SH-SY5Y (cell line): ENCODE measurements around the gene LEKR1.

Experiments
- GATA2 ChIP-seq: IDR thresholded peaks from 2 replicates; pipeline ENCODE4 v1.6.1; 2011; ENCODE audit warnings: mild to moderate bottlenecking, low read depth, low read length
- GATA3 ChIP-seq: IDR thresholded peaks from 2 replicates; pipeline ENCODE4 v1.6.1; 2011; ENCODE audit warnings: low read depth, mild to moderate bottlenecking, low read length, moderate library complexity

Gene LEKR1

DNA sequence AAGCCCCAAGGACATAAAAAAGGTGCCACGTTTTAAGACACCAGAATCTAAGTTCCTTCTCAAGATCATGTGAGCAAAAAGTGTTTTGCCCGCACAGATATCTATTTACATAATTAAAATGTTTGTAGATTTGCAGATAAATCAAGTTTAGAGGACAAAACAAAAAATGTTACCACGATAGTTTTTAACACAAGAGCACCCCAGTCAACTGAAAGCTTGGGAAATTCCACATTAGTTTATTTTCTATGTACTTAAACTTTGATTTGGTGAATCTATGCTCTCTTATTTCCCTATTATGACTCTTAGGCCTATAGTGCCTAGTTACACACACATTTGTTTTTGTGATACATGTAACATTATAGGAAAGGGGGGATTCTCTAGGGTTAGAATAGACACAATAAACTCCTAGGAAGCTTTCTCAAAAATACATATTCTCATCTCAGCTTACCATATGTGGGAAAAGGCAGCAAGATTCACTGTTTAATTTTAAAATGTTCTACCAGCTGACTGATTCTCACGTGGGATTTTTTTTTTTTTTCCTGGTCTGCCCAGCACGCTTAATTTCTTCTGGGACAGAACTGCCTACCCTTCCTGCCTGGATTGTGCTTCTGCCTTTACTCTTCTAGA, 8.4 kb upstream of the LEKR1 start:
- TF ChIP-seq GATA3 (no peak), GATA2 (no peak)

DNA sequence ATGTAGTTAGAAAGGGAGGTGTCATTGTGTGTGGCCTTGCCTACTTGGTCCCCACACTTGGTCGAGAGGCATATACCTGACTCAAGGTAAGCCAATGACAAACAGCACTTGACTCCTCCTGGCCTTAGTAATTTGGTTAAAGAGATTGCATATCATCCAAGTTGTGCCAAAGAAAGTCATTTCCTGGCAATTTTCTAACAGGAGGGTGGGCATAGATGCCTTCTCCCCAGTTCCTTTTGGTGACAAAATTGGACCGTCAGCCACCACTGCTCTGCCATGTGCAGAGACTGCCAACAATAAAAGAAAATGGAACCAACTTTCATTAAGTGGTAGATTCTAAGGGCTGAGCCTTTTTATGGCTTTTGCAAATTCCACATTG, 7.9 kb upstream of the LEKR1 start:
- TF ChIP-seq GATA2 (no peak), GATA3 (no peak)

DNA sequence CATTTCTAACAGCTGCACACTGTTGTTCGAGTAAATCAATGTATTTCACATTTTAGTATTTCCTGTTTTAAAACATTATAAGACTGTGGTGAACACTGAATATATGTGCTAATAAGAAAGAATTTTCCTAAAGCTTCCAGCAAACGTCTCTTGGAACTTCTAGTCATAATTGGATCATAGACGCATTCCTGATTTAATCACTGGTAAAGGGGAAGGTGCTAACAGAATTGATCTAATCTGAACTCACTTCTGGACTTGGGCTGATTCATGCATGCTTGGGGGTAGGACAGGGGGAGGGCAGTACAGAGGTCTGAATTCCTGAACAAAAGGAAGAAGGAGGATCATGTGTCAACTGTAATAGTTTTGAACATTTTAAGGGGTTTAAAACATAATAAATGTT, 7.3 kb upstream of the LEKR1 start:
- TF ChIP-seq GATA2 (no peak), GATA3 (no peak)

DNA sequence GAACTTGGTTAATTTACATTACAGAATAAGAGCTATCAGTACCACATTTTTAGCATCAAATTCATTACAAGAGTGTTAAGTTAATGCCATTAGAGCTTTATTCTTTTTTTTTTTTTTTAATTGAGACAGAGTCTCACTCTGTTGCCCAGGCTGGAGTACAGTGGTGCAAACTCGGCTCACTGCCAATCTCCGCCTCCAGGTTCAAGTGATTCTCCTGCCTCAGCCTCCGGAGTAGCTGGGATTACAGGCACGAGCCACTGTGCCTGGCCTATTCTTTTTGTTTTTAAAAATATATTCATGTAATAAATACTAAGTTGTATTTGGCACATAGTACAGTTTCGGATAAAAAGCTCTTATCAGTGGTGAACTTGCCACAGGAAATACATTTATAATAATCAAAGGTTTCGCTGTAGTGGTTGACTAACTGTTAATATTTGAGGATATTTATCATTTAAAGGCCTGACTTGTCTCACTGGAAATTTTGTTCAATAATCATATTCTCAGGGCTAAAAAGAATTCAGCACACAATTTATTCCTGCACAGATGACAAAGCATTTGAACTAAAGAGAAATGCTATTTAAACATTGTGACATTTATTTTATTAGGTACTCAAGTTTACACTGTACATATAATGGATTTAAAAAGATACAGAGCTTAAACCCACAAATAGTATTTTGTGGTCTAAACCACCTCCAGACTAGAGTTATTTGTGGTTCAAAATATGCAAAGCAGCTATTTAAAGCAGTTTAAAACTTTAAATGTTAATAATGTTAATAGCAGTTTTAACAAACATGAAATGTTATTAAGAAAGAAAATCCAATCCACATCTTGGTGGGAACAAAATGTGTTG, 6.1 kb upstream of the LEKR1 start:
- no peak for TF ChIP-seq GATA2
- TF ChIP-seq GATA3: no peak

DNA sequence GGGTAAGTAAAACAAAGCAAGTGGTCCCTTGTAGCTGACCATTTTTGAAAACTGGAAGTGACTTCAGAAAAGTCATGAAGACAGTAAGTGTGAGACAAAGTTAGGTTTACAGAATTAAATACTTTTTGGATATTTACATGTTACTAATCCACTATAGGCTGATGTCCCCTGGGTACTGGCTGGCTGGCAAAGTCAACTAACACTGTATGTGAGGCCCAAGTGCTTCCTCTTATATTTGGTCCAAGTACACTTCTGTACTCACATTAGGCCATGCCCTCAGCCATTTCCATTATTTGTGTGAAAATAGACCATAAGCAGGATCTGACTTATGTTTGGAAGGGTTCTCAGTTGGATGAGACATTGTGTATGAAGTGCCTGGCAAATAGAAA, 5.5 kb upstream of the LEKR1 start:
- TF ChIP-seq GATA2: no peak
- no peak for TF ChIP-seq GATA3

DNA sequence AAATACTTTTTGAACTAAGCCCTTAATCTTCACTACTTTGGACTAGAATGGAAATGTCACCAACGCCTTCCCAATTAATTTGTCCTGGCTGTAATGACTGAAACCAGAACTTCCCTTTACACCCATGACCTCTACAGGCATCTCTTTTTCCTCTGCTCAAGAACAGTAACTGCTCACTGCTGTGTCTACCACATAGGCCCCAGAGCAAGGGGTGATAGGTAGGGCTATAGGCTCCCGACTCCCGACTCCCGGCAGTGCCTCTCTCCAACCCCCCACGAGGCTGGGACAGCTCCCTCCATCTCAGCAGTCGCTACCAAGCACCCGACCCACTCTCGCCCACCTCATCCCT, 384 bp upstream of the LEKR1 start:
- TF ChIP-seq GATA2: no peak
- TF ChIP-seq GATA3: no peak

DNA sequence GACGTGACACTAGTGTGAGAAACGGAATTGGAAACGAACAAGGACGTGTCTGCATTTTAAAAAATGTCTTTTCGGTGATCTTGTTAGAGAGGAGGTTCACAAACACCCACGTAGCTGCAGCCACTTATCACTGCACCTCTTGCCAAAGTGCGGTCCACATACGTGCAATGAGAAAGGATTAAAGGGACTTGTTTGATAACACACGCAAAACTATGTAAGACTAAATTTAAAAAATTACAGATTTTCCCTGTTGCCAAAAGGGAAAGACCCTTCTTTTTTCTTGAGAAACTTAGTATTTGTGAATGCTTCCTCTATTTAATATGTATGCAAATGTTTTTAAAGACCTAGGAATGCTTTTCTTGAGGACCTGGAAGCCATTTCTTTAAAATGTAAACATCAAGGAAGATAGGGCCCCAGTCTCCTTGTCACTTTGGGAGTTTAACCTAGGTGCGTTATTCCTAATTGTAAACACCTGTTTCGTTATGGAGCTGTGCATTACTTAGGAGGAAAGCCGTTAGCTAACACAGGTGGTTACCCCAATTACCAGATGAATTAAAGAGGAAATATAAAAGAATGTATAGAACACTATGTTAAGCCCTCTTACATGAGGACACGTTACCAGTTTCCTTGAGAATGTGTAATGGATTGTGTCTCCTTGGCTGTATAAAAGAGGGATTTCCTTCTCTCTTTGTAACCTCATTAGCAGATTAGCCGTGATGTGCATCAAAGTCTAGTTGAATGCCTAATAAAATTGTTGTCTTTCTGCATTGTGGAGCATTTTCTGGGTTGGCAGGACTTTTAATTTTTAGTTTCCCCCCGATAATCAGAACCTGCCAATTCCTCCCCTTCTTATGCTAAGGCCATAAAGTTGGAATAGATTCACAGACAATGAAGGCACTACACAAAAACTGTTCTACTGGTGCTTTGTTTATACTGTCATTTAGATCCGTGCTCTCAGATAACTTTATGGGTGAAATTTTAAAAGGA, 1.0 kb downstream of the LEKR1 start:
- TF ChIP-seq GATA2 (no peak), GATA3 (no peak)

DNA sequence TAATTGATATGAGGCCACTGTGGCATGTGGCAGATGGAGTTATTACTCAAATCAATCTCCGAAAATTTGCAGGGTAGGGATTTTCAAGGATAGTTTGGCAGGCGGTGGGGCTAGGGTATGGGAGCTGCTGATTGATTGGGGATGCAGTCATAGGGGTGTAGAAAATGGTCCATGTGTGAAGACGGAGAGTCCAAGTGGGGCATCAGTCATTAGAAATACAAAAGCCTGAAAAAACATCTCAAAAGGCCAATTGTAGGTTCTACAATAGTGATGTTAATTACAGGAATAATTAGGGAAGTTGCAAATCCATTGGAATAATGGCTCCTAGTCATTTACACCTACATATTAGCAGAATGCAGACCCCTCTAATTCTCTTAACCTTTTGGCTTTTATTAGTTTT, 4.9 kb downstream of the LEKR1 start:
- no peak for TF ChIP-seq GATA2
- no peak for TF ChIP-seq GATA3

DNA sequence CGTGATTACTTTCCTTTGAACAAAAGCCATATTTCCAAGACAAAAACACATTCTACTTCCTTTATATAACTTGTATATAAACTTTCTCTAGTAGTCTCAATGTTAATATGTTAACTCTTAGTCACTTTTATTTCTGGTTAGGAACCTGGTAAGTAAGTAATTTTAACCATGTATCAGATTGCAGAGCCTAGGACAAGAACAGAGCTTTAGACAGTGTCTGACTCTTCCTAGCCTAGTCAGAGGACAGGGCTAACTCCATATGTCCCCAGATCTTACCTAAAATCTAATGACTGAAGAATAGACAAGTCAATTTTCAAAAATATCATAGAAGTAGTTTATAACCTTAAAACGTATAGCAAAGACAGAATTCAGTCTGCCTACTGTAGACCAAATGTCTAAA, 8.3 kb downstream of the LEKR1 start:
- TF ChIP-seq GATA2 (no peak), GATA3 (no peak)

DNA sequence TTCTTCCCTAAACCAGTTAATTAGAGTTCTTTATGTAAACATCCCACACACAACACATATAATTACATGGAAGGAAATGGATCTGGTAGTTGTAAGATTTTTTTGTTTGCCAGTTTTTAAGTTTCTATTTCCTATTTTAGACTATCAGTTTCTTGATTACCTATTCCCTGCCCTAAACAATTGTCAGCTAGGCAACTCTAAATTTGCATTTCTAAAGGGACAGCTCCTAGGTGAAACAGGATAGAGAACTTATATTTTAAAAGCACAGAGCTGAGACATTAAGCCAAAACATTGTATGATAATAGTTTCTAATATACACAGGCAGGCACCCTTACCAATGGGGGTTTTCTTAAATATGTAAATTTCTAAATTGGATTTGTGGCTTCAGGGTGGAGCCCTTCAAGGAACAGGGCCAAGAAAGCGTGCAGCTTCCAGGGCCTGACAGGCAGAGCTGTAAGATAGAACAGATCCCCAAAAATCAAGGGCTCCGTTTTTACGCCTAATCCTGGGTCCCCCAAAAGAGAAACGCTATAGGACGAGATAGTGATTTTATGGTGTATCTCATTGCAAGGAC, 8.9 kb downstream of the LEKR1 start:
- no peak for TF ChIP-seq GATA2
- TF ChIP-seq GATA3: no peak

DNA sequence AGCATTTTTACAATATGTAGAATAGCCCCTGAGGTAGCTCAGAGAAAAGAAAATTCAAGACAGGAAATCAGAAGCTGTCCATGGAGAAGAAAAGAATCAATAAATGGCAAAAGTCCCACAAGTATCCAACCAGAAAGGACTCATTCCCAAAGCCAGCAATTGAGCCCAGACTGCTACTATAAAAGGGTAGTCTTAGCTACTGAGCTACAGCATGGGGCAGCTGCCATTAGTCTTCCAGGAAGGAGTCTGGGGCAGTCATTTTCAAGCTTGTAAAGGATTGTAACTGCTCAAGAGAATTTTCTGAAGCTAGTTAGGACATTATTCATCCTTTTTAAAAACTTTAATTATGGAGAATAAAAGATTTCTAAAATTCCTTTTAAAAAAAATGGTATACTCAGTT, 10.5 kb downstream of the LEKR1 start:
- TF ChIP-seq GATA2: no peak

DNA sequence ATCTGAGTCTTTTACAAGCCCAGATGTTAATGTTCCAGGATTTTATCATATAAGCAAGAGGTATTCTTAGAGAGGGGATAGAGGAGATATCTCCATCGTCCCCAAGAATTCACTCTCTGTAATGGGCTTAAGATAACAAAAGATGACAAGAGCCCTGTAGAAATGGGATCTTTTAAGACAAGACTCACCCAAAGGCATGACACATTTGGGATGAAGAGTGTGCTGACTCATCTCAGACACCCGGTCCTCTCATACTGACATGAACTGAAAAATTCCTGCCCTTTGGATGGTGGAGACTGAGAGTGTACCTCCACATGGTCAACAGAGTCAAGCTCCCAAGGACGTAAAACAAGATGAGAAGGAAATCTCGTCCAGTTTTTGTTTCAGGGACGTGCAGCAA, 11.0 kb downstream of the LEKR1 start:
- TF ChIP-seq GATA3 (no peak), GATA2 (no peak)

DNA sequence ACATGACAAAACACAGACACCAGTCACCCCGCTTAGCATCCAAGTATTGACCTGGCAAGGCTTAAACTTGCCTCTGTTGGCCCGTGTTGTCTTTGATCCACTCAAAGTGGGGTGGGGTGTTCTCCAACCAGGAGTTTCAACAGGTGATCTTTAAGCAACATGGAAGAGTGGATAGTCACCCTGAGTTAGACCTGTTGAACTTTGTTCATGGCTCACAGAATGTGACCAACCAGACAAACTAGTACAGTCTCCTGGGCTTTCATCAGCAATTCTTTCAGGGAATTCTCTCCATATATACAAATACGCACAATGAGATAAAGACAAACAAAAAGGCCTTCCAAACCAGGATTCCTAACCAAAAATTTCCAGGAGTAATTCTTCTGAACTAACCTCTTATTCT, 11.9 kb downstream of the LEKR1 start:
- TF ChIP-seq GATA2 (no peak), GATA3 (no peak)
